GM12878 (cell line): ENCODE results near the gene MAMLD1. TPM values are rescaled to one million over a fixed set of nuclear protein-coding genes. Genes with fewer than 3 reads are reported as not detected.

ENCODE experiments used
- ATAC-seq: fragments of 200-7000 bp; cut with Tn5 transposase; 3 replicates; pipeline ENCODE4 v1.9.1; 2020; ENCODE audit warnings: mild to moderate bottlenecking, moderate library complexity
- BruUV-seq: library from RNA; stranded (reverse); fragments of 400-500 nt; replicated peaks from 2 replicates; lab custom pipeline; 2021; lab: Mats Ljungman, UMichigan
- CTCF ChIA-PET: fragments of 300-600 bp; sonication (Branson Sonifier 250); formaldehyde crosslinking; extraction: SDS; loops from one replicate; lab custom pipeline; 2021; ENCODE audit warnings: inconsistent platforms; lab: Yijun Ruan, JAX
- POLR2A ChIA-PET: fragments of 350-600 bp; formaldehyde crosslinking; extraction: SDS; loops from one replicate; lab custom pipeline; 2021; ENCODE audit warnings: inconsistent platforms; lab: Charles Lee
- RAD21 ChIA-PET: fragments of 300-600 bp; sonication (Branson Sonifier 250); formaldehyde crosslinking; loops from one replicate; lab custom pipeline; 2023; ENCODE audit warnings: antibody characterized with exemption; ENCODE audit not compliant: unreplicated experiment; lab: Charles Lee
- SMC1A ChIA-PET: fragments of 300-600 bp; sonication (Branson Sonifier 250); formaldehyde crosslinking; loops from one replicate; lab custom pipeline; 2023; ENCODE audit not compliant: unreplicated experiment, uncharacterized antibody; lab: Charles Lee
- DNase-seq: peaks from one replicate; pipeline ENCODE4 v3.0.0-alpha.2; 2011; ENCODE audit warnings: low read depth, low spot score
- FAIRE-seq: peaks from 3 replicates; lab custom pipeline; 2011; peaks lifted over from hg19 to GRCh38; lab: Jason Lieb, UNC
- H2AFZ ChIP-seq: 2 replicates; pipeline ENCODE4 v1.6.0; 2011; ENCODE audit warnings: low read depth, low read length, control low read depth; ENCODE audit not compliant: control insufficient read depth
- H3K27ac ChIP-seq: 2 replicates; pipeline ENCODE4 v1.5.1; 2011; ENCODE audit warnings: control low read depth; ENCODE audit not compliant: control insufficient read depth, insufficient read depth
- H3K27me3 ChIP-seq, 2 experiments: replicated peaks in 1 of 2; 2 replicates each; pipeline versions ENCODE4 v1.6.0 to v1.6.1; 2011; ENCODE audit warnings: low read length in 1 of 2; ENCODE audit not compliant: control insufficient read depth in 2 of 2, insufficient read depth in 2 of 2
- H3K36me3 ChIP-seq, 2 experiments: 2 replicates each; pipeline ENCODE4 v1.5.1; 2011; ENCODE audit warnings: low read length in 1 of 2; ENCODE audit not compliant: control insufficient read depth in 2 of 2, insufficient read depth in 2 of 2
- H3K4me1 ChIP-seq: 2 replicates; pipeline ENCODE4 v1.6.1; 2011; ENCODE audit warnings: mild to moderate bottlenecking, low read length, moderate library complexity, mixed read lengths; ENCODE audit not compliant: control insufficient read depth, insufficient read depth
- H3K4me2 ChIP-seq: 2 replicates; pipeline ENCODE4 v1.6.0; 2011; ENCODE audit warnings: control low read depth; ENCODE audit not compliant: control insufficient read depth, insufficient read depth
- H3K4me3 ChIP-seq: fragments of 200-600 bp; sonication (generic); 2 replicates; pipeline ENCODE4 v1.5.1; 2016
- H3K79me2 ChIP-seq: 2 replicates; pipeline ENCODE4 v1.6.0; 2011; ENCODE audit warnings: low read length; ENCODE audit not compliant: control insufficient read depth, insufficient read depth
- H3K9ac ChIP-seq: 2 replicates; pipeline ENCODE4 v1.8.0; 2011; ENCODE audit warnings: low read length, control low read depth, mixed read lengths; ENCODE audit not compliant: control insufficient read depth, insufficient read depth
- H3K9me3 ChIP-seq: replicated peaks from 3 replicates; pipeline ENCODE4 v1.5.1; 2011; ENCODE audit warnings: mild to moderate bottlenecking, low read length; ENCODE audit not compliant: control insufficient read depth, insufficient read depth
- H4K20me1 ChIP-seq: 2 replicates; pipeline ENCODE4 v1.6.0; 2011; ENCODE audit not compliant: control insufficient read depth, insufficient read depth
- CHD1 ChIP-seq: IDR thresholded peaks from 2 replicates; pipeline ENCODE4 v1.6.1; 2012; ENCODE audit warnings: low read depth, low read length, improper control_type of control experiment
- CREB1 ChIP-seq: IDR thresholded peaks from 2 replicates; pipeline ENCODE4 v1.6.1; 2012; ENCODE audit warnings: low read depth, mild to moderate bottlenecking, inconsistent platforms
- PAX8 ChIP-seq: fragments of 450-650 bp; IDR thresholded peaks from 2 replicates; pipeline ENCODE4 v1.6.1; 2017; ENCODE audit warnings: mild to moderate bottlenecking, moderate library complexity
- POLR2AphosphoS5 ChIP-seq: IDR thresholded peaks from 2 replicates; pipeline ENCODE4 v1.6.1; 2011; ENCODE audit warnings: mild to moderate bottlenecking, low read length, inconsistent platforms
- RAD21 ChIP-seq: IDR thresholded peaks from 2 replicates; pipeline ENCODE4 v1.6.1; 2011; ENCODE audit warnings: mild to moderate bottlenecking, low read depth, low read length, moderate library complexity; ENCODE audit not compliant: insufficient read depth
- WGBS: methylation state at CpG from one replicate; pipeline ENCODE4 v1.1.6; 2016; ENCODE audit warnings: low lambda C conversion rate; ENCODE audit not compliant: insufficient replicate concordance, insufficient coverage; ENCODE audit errors: missing lambda C conversion rate; 5-methylcytosine and 5-hydroxymethylcytosine counted together
- in situ Hi-C: fragments of 300-500 bp; cut with MboI; formaldehyde crosslinking; loops from 9 replicates; pipeline ENCODE4 v1.14.3; 2018; ENCODE audit warnings: mixed read lengths
- intact Hi-C: fragments of 100-400 bp; cut with micrococcal nuclease; formaldehyde crosslinking; loops from one replicate; pipeline ENCODE4 v1.14.2; 2022; ENCODE audit not compliant: unreplicated experiment
- polyA plus RNA-seq, 11 experiments: library from polyadenylated mRNA; depleted of rRNA in 4 of 11; unstranded in 6 of 11; stranded (reverse) in 5 of 11; fragments of >200 nt; fragmentation: Nextera tagmentation in 4 of 11; fragmentation: Illumina TruSeq in 1 of 11; extraction: Ambion mirVana in 4 of 11; extraction: Trizol in 1 of 11; gene quantifications; 1 replicate in 1 of 11; 2 replicates in 10 of 11; pipeline versions ENCODE4 v1.2.1 to v1.2.3, GENCODE V29; 2011 to 2016; ENCODE audit warnings: inconsistent platforms in 2 of 11, missing spikeins in 2 of 11, low read depth in 1 of 11
- total RNA-seq, 4 experiments: library from RNA; depleted of rRNA in 3 of 4; stranded (reverse); fragments of >200 nt in 3 of 4; fragmentation: Illumina TruSeq in 1 of 4; extraction: Trizol in 1 of 4; gene quantifications; 2 replicates each; pipeline versions ENCODE4 v1.2.1 to v1.2.3, GENCODE V29; 2013 to 2021
- TF ChIP-seq, protein P1 (sequence below): IDR thresholded peaks from 2 replicates; pipeline ENCODE4 v1.6.1; 2012; ENCODE audit warnings: low read depth, low read length, improper control_type of control experiment

The MAMLD1 gene
- total and polyA plus RNA-seq, 10 of the 15 experiments (the other 5 are each of a cell fraction or from before 2014, with no cell fraction given) = 0.03 to 0.05 TPM; not detected in 8

DNA sequence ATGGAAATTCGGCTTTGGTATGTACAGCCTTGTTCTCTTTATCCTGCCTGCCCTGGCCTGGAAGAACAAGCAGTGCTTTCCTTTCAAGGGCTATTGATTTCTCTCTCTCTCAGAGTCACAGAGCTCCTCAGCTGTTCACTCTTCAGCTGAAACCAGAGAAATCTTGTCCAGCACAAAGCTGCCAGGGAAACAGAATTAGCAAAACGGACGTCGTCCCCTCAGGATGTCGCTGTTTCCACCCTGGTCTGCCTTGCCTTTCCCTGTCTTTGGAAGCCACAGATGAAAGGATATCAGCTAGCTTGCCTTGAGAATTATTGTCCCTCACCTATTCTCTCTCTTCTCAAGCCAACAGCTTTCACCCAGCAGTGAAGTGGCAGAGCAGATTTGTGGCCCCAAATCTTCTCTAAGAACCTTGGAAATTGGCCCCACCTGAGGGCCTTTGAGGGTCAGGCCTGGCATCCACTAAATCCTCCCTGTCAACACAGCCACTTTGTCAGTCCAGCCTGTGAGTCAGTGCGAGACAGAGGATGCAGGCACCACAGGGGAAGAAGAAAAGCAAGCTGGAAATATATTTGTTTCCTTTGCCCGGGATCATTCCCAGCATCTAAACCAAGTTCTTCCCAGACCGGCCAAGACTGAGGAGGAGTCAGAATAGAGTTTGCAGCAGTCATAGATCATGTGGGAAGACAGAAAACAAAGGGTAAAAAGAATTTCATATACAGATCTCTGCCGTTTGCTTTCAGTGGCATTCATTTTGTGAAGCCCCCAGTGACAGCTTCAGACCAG lies 141.5 kb downstream of the MAMLD1 start (continued):
- TF ChIP-seq CHD1 = no peak

DNA sequence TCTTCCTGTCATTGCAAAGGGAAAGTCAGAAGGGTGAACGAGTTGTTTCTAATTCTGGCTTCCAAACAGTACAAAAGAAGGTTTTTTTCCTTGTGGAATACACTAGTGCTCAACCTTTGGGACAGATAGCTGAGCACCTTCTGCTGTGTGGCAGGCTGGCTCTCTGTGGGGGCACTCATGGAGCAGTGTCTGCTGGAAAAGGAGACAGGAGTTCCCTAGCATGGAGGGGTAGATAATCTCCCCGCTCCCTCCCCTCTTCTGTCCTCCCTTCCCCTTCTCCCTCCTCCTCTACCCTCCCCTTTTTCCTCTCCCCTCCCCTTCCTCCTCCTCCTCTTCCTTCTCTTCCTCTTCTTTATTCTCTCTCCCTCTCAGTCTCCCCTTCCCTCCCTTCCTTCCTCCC lies 142.9 kb downstream of the MAMLD1 start:
- RAD21 ChIA-PET = no interaction called here
- CTCF ChIA-PET = no interaction called here
- FAIRE-seq = no peak
- POLR2A ChIA-PET = no interaction called here
- H4K20me1 ChIP-seq = no peaks in the 10 kb centered on the region; the same call in 1 of the 2 replicates
- no peak overlapping the region for H3K27ac ChIP-seq
- in situ Hi-C loops = no loop called here
- SMC1A ChIA-PET = no interaction called here
- TF ChIP-seq, protein P1, sequence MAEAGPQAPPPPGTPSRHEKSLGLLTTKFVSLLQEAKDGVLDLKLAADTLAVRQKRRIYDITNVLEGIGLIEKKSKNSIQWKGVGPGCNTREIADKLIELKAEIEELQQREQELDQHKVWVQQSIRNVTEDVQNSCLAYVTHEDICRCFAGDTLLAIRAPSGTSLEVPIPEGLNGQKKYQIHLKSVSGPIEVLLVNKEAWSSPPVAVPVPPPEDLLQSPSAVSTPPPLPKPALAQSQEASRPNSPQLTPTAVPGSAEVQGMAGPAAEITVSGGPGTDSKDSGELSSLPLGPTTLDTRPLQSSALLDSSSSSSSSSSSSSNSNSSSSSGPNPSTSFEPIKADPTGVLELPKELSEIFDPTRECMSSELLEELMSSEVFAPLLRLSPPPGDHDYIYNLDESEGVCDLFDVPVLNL = no peak
- TF ChIP-seq CREB1 (no peak), POLR2AphosphoS5 (no peak), PAX8 (no peak), RAD21 (no peak)
- TF ChIP-seq, all 136 proteins: peak for 0
- H3K4me2 ChIP-seq = no peak overlapping the region
- H3K9me3 ChIP-seq = no peaks in the 10 kb centered on the region
- no peaks in the 10 kb centered on the region for H3K36me3 ChIP-seq
- ATAC-seq (no peak), DNase-seq (no peak)
- H2AFZ ChIP-seq = no peak overlapping the region
- BruUV-seq = no TSS peak
- H3K4me1 ChIP-seq = no peaks in the 10 kb centered on the region
- intact Hi-C loops = no loop called here
- H3K79me2 ChIP-seq = no peaks in the 10 kb centered on the region
- 0% methylated on average over 1 of the region's 2 CpGs for WGBS
- peaks cover 0 to 1% of the 10 kb centered on the region in 2 experiments; a peak in 2 of 4 replicates for H3K27me3 ChIP-seq
- no peak overlapping the region for H3K4me3 ChIP-seq
- H3K9ac ChIP-seq = no peak overlapping the region
